Activated CD8-positive, alpha-beta memory T cell treated with anti-CD3 and anti-CD28 coated beads, Interleukin-2, amount 50 U/mL, for 4 hours (primary cell): ENCODE results near the gene GSTA1.
"Not testable (repeated sequence)": the region's sequence is repeated elsewhere in the genome, so short reads cannot be mapped to it uniquely, and the experiment has no call there.

ENCODE experiments used
- DNase-seq: peaks from one replicate; pipeline ENCODE4 v3.0.0-alpha.2; 2020

The GSTA1 gene

DNA sequence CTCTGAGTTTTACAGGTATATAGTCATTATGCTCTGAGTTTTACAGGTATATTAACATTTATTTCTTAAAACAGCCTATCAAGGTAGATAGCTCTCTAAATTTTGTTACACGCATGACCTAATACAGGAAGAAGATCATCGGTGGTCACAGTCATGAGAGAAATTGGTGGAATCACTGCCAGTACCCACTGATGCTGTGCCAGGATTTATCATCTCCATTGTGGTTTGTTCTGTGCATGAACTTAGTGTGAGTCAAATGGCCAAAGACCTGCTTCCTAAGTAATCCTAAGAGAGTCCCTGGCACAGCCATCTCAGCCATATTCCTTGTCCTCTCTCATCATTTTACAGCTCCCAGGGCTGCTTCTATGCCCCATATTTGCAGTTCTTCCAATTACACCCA, 50.5 kb downstream of the GSTA1 start:
- not testable (repeated sequence) for DNase-seq

DNA sequence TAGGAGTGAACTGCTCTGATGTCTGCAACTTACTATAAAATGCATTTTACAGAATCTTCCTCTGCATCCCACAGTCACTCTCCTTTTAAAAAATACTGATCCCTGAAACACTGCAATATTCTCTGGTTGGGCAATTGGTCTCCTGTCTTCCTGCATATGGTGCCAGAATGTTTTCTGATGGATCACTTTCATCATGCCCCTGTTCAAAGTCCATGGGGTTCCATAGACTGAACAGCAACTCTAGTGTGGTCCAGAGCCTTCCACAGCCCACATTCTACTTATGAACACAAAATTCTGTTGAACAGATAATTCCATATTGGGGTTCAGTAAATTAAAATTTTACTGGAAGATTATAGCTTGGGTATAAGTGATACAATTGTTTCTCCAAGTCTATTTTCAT, 51.3 kb downstream of the GSTA1 start:
- no peak for DNase-seq

- no peak for DNase-seq
Observed at GRCh38 chr6:52749556-52750152, 54.0 kb downstream of the GSTA1 start.

DNA sequence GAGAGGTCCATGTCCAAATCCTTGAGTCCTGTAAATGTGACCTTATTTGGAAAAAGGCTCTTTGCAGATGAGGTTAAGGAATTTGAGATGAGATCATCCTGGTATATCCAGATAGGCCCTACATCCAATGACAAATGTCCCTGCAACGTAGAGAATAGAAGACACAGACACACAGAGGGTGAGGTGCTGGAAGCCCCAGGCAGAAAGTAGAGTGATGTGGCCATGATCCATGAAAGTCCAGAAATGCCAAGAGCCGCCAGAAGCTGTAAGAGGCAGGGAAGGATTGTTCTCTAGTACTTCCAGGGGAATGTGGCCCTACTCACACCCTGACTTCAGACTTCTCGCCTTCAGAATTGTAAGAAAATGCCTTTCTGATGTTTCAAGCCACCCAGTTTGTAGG, 56.3 kb downstream of the GSTA1 start:
- not testable (repeated sequence) for DNase-seq

- DNase-seq: no peak
Observed at GRCh38 chr6:52746213-52746612, 57.4 kb downstream of the GSTA1 start.

DNA sequence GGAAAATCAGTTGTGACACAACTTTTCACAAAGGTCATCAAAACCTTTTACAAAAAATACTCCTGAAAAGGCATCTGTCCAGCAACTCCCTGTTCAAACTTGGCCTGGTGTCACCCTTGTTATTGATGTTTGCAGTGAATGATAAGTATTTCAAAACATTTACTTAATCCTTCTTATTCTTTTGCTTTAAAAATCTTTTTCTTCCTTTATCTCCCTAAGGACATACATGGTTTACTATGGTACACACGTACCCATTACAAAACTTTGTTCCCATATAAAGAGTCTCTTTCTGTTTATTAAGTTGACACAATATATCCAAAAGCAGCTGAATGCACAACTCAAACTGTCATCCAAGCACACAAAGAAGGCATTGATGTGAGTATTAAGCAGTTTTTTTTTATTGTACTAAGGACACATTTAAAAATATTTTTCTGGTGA, 57.8 kb downstream of the GSTA1 start:
- no peak for DNase-seq

- DNase-seq: no peak
Observed at GRCh38 chr6:52741872-52742271, 61.7 kb downstream of the GSTA1 start.
